ENCODE results near the gene PABPC1L. TPM values are rescaled to one million over a fixed set of nuclear protein-coding genes. Genes with fewer than 3 reads are reported as not detected.

PABPC1L gene
- total RNA-seq, 4 donors from 2014 or later = 2.0 to 5.9 (median 2.9) TPM

GRCh38 chr20:44908987-44909871 lies 631 bp upstream of the PABPC1L start:
- Histone ChIP-seq H3K9me3 (no peaks in the 10 kb centered on the region), H3K4me3 (peak overlapping the region; percentile 61 to 70 (median 66)), H3K27me3 (no peaks in the 10 kb centered on the region), H3K27ac (replicated peaks in 1 of 4) (no peak overlapping the region), H3K36me3 (peaks cover 24 to 47% (median 39%) of the 10 kb centered on the region in 4 donors), H3K4me1 (peaks cover 0 to 19% (median 18%) of the 10 kb centered on the region in 4 donors)
- WGBS = 23% methylated on average over 13 of the region's 14 CpGs
- TF ChIP-seq POLR2A (IDR thresholded peaks at IDR 0.05; ENCODE audit: low read depth) (no peak), POLR2AphosphoS5 (IDR thresholded peaks at IDR 0.05) (no peak), CTCF (IDR thresholded peaks at IDR 0.05) (no peak), EP300 (IDR thresholded peaks at IDR 0.05) (no peak)
- DNase-seq (ENCODE audit: extremely low spot score) = no peak
- intact Hi-C loops (cut with DNase I) = no loop called here

GRCh38 chr20:44910690-44911262 lies 916 bp downstream of the PABPC1L start:
- peak overlapping the region; percentile 61 to 70 (median 66) for H3K4me3 ChIP-seq
- TF ChIP-seq POLR2A (IDR thresholded peaks at IDR 0.05; ENCODE audit: low read depth) (no peak), CTCF (IDR thresholded peaks at IDR 0.05) (no peak), POLR2AphosphoS5 (IDR thresholded peaks at IDR 0.05) (no peak)
- intact Hi-C loops (cut with DNase I) = loop anchor here (5.0 kb wide), 1 partner anchor 47 kb away; no protein-coding TSS in a partner anchor

GRCh38 chr20:44911264-44911921 lies 1.5 kb downstream of the PABPC1L start:
- Histone ChIP-seq H3K36me3 (peaks cover 3 to 29% (median 18%) of the 10 kb centered on the region in 4 donors), H3K4me3 (no peak overlapping the region), H3K27ac (replicated peaks in 1 of 4) (no peak overlapping the region), H3K27me3 (no peaks in the 10 kb centered on the region), H3K4me1 (peaks cover 0 to 19% (median 18%) of the 10 kb centered on the region in 4 donors), H3K9me3 (no peaks in the 10 kb centered on the region)
- TF ChIP-seq CTCF (IDR thresholded peaks at IDR 0.05) (peak in 2 of 3 experiments; percentile 5 to 12), POLR2A (IDR thresholded peaks at IDR 0.05; ENCODE audit: low read depth) (no peak)
- DNase-seq (ENCODE audit: extremely low spot score) = no peak
- intact Hi-C loops (cut with DNase I) = loop anchor here (5.0 kb wide), 1 partner anchor 46 kb away; no protein-coding TSS in a partner anchor
- WGBS = 71% methylated on average over 21 of the region's 21 CpGs

More at GRCh38 chr20:44910690-44911262, 916 bp downstream of the PABPC1L start:
- Histone ChIP-seq H3K9me3 (no peaks in the 10 kb centered on the region), H3K27me3 (no peaks in the 10 kb centered on the region), H3K4me1 (peaks cover 0 to 19% (median 18%) of the 10 kb centered on the region in 4 donors), H3K27ac (replicated peaks in 1 of 4) (no peak overlapping the region), H3K36me3 (peaks cover 9 to 32% (median 24%) of the 10 kb centered on the region in 4 donors)
- no peak for DNase-seq (ENCODE audit: extremely low spot score)
- 73% methylated on average over 16 of the region's 17 CpGs for WGBS

- TF ChIP-seq POLR2AphosphoS5 (IDR thresholded peaks at IDR 0.05) (no peak), CTCF (IDR thresholded peaks at IDR 0.05) (no peak), POLR2A (IDR thresholded peaks at IDR 0.05; ENCODE audit: low read depth) (no peak), EP300 (IDR thresholded peaks at IDR 0.05) (no peak)
- WGBS = 89% methylated on average over 2 of the region's 2 CpGs
- Histone ChIP-seq H3K4me3 (no peak overlapping the region), H3K4me1 (peaks cover 0 to 19% (median 18%) of the 10 kb centered on the region in 4 donors), H3K36me3 (peaks cover 0 to 26% (median 15%) of the 10 kb centered on the region in 4 donors), H3K27ac (replicated peaks in 1 of 4) (no peak overlapping the region), H3K27me3 (no peaks in the 10 kb centered on the region), H3K9me3 (no peaks in the 10 kb centered on the region)
- DNase-seq (ENCODE audit: extremely low spot score) = no peak
- intact Hi-C loops (cut with DNase I) = loop anchor here (5.0 kb wide), 1 partner anchor 45 kb away; no protein-coding TSS in a partner anchor
These were observed 2.3 kb downstream of the PABPC1L start for GRCh38 chr20:44912189-44912588.
